Activated CD4-positive, alpha-beta T cell treated with anti-CD3 and anti-CD28 coated beads for 48 hours (primary cell): ENCODE measurements around the gene APOC4.
A peak's percentile ranks its signal among the peaks of the same experiment; 100 is the strongest.
"Not testable (repeated sequence)": the region's sequence is repeated elsewhere in the genome, so short reads cannot be mapped to it uniquely, and the experiment has no call there.

Experiments used
- DNase-seq: peaks from one replicate; pipeline ENCODE4 v3.0.0-alpha.2; 2020

The APOC4 gene

DNA sequence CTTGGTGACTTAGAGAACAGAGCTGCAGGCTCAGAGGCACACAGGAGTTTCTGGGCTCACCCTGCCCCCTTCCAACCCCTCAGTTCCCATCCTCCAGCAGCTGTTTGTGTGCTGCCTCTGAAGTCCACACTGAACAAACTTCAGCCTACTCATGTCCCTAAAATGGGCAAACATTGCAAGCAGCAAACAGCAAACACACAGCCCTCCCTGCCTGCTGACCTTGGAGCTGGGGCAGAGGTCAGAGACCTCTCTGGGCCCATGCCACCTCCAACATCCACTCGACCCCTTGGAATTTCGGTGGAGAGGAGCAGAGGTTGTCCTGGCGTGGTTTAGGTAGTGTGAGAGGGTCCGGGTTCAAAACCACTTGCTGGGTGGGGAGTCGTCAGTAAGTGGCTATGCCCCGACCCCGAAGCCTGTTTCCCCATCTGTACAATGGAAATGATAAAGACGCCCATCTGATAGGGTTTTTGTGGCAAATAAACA lies 17.8 kb upstream of the APOC4 start:
- no peak for DNase-seq

- DNase-seq, result no peak
These were observed 16.7 kb upstream of the APOC4 start for GRCh38 chr19:44925114-44925891.

- DNase-seq, result not testable (repeated sequence)
These were observed 15.6 kb upstream of the APOC4 start for GRCh38 chr19:44926245-44927077.

DNA sequence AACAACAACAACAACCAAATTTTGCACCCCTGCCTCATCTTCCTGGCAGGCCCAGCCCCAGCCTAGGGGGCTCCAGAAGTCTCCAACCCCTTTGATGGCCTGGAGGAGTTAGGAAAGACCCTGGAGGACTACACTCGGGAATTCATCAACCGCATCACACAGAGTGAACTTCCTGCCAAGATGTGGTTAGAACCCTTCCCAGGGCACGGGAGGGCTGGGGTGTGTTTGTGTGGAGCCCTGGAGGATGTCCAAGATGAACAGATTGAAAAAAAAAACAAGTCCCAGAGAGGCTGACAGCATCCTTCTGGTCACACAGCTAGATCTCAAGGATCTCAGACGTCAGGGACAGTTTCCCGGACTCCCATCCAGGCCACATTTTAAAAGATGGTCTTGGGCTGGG lies 14.3 kb upstream of the APOC4 start:
- DNase-seq, result no peak

DNA sequence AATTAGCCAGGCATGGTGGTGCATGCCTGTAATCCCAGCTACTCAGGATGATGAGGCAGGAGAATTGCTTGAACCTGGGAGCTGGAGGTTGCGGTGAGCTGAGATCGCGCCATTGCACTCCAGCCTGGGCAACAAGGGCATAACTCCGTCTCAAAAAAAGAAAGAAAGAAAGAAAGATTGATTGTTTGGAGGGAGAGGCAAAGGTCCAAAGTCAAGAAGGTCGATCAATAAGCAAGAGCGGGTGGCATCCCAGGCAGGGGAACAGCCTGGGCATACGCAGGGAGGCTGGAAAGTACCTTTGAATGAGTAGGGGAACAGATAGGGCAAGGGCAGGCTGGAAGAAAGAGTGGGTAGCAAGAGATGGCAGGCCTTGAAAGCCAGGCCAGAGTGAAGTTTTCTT lies 11.9 kb upstream of the APOC4 start:
- DNase-seq, result no peak

- no peak for DNase-seq
These were observed 10.5 kb upstream of the APOC4 start for GRCh38 chr19:44931541-44931940.

DNA sequence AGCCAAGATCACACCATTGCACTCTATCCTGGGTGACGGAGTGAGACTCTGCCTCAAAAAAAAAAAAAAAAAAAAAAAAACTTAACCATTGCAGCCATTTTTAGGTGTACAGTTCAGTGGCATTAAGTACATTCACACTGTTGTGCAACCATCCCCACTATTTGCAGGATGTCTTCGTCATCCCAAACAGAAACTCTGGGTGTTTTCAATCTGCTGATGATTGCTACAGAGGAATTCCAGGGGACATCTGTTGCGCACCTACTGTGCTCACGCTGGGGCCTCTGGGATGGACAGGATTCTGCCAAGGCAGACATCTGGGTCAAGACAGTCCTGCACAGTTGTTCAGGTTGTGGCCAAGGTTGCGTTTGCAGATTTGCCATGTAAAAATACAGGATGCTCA lies 2.4 kb upstream of the APOC4 start:
- DNase-seq, result no peak

GRCh38 chr19:44943801-44944249 lies 1.8 kb downstream of the APOC4 start:
- DNase-seq, result no peak

- DNase-seq, result no peak
These were observed 5.1 kb downstream of the APOC4 start for GRCh38 chr19:44947041-44947581.

- no peak for DNase-seq
These were observed 6.2 kb downstream of the APOC4 start for GRCh38 chr19:44948237-44948636.

DNA sequence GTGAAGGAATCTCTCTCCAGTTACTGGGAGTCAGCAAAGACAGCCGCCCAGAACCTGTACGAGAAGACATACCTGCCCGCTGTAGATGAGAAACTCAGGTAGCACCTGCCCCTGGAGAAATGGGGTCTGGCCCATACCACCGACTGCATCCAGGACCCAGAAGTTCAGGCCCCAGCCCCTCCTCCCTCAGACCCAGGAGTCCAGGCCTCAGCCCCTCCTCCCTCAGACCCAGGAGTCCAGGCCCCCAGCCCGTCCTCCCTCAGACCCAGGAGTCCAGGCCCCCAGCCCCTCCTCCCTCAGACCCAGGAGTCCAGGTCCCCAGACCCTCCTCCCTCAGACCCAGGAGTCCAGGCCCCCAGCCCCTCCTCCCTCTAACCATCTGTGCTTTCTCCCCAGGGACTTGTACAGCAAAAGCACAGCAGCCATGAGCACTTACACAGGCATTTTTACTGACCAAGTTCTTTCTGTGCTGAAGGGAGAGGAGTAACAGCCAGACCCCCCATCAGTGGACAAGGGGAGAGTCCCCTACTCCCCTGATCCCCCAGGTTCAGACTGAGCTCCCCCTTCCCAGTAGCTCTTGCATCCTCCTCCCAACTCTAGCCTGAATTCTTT lies 6.8 kb downstream of the APOC4 start:
- no peak for DNase-seq

- DNase-seq, result no peak
These were observed 7.5 kb downstream of the APOC4 start for GRCh38 chr19:44949550-44949949.

DNA sequence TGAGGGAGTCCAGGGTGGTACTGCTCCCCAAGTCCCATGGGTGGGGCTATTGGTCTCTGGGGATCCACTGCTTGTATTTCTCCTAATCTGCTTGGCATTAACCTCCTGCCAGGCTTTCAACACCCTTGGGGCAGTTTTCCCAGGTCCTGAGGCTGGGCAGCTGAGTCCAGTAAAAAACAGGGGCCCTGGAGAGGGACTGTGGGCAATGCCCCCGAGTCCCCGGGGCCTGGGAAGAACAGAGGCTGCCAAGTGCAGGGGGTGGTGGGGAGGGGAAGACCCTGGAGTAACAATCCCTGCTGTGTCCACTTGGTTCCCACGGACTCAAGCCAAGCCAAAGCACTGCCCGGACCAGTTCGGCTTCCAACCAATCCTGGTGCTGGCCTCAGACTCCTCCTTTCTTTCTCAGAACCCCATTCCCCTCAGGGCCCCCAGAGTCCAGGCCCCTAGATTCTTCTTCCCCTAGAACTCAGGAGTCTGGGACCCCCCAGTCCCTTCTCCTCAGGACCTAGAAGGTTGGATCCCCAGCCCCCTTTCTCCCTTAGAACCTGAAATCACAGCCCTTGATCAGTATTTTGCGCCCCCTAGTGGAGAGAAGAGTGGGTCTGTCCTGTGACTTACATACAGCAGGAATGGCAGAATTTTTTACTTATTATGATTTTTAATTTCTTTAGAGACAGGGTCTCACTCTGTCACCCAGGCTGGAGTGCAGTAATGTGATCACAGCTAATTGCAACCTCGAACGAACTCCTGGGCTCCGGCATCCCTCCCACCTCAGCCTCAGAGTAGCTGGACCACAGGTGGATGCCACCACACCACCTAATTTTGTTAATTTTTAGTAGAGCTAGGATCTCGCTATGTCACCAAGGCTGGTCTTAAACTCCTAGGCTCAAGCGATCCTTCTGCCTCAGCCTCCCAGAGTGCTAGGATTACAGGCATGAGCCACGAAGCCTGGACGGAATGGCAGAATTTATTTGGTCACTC lies 9.4 kb downstream of the APOC4 start:
- DNase-seq, result peak; percentile 68

GRCh38 chr19:44954278-44954648 lies 12.2 kb downstream of the APOC4 start:
- no peak for DNase-seq

GRCh38 chr19:44954649-44955504 lies 12.8 kb downstream of the APOC4 start, which contains the start of gene CLPTM1:
TSS of gene CLPTM1 (plus strand) at chr19:44955380. CDS start at chr19:44955396, 16 bp downstream.
- DNase-seq, result peak; percentile 97

DNA sequence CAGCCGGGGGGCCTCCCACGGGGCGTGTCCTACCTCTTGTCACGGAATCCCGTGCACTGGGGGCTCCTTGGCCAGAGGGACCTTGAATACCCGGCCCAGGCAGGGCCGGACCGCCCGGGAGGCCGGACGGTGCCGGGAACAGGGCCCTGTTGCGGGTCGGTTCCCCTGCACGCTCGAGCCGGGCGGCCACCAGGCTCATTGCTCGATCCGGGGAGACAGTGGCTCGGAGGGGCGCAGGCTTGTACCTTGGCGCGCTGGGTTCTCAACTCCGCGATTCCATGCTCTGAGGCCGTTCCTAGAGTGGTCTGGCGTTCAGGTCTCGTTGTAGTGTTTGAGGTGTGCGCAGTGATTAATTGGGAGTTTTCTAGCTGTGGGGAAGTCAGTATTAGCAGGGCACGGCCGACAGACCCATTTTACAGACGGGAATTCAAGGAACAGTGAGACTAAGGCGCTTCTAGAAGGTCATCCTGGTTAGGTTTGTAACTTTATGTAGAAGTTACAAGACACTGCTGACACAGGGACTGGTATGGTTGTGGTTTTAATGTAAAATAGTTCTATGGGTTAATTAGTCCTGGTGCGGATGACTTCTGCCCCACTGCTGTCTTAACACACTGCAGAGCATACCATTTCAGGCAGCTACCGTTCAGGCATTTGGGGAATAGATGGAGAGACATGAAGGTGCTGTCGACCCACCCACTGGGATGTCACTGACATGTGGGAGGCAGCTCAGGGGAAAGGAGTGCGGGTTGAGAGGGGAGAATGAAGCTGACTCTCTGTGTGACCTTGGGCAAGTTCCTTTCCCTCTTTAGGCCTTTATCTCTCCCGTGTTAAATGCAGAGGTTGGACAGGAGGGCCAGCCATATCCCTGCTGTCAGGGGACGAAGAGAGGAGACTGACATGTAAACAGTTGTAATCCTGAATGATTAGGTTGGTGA lies 13.7 kb downstream of the APOC4 start:
- DNase-seq, result peak; percentile 13

GRCh38 chr19:44957526-44957925 lies 15.5 kb downstream of the APOC4 start:
- DNase-seq, result no peak

GRCh38 chr19:44958090-44958489 lies 16.1 kb downstream of the APOC4 start:
- no peak for DNase-seq

GRCh38 chr19:44959691-44960090 lies 17.7 kb downstream of the APOC4 start:
- no peak for DNase-seq
